Measurements from ENCODE around the gene HYAL3. TPM values are rescaled to one million over a fixed set of nuclear protein-coding genes. Genes with fewer than 3 reads are reported as not detected.

The HYAL3 gene
- polyA plus RNA-seq, 1 experiment = 3.0 TPM

- CTCF ChIA-PET = interaction anchor here (0.7 to 2.6 kb wide), 10 partner anchors 11 to 79 kb away, joined by 3 to 11 read pairs (median 4); partner anchors contain the start of gene SLC38A3
- Histone ChIP-seq H3K9me3 (ENCODE audit: control insufficient read depth, insufficient read depth, low read length) (no peaks in the 10 kb centered on the region; the same call in 1 of the 2 replicates), H3K27ac (ENCODE audit: low read depth, low read length) (no peak overlapping the region), H3K4me3 (ENCODE audit: low read depth, low read length) (no peak overlapping the region), H3K27me3 (ENCODE audit: control insufficient read depth, insufficient read depth, low read length) (peaks cover 15% of the 10 kb centered on the region)
- POLR2A ChIA-PET = interaction anchor here (1.5 kb wide), 1 partner anchor 45 kb away, joined by 8 read pairs; no protein-coding TSS in a partner anchor
- TF ChIP-seq CTCF (IDR thresholded peaks at IDR 0.05; ENCODE audit: low read depth, low read length) = no peak
- DNase-seq (ENCODE audit: low read depth, low spot score) = no peak
These were observed 27.8 kb downstream of the HYAL3 start for GRCh38 chr3:50271314-50271936.

- no peak for DNase-seq (ENCODE audit: low read depth, low spot score)
- H3K4me3 ChIP-seq (ENCODE audit: low read depth, low read length) = no peak overlapping the region
- peaks cover 10% of the 10 kb centered on the region for H3K27me3 ChIP-seq (ENCODE audit: control insufficient read depth, insufficient read depth, low read length)
- H3K27ac ChIP-seq (ENCODE audit: low read depth, low read length) = no peak overlapping the region
- TF ChIP-seq CTCF (IDR thresholded peaks at IDR 0.05; ENCODE audit: low read depth, low read length) = no peak
- H3K9me3 ChIP-seq (ENCODE audit: control insufficient read depth, insufficient read depth, low read length) = no peaks in the 10 kb centered on the region; the same call in 1 of the 2 replicates
- ChIA-PET POLR2A (no interaction called here), CTCF (interaction anchor here (0.7 to 2.6 kb wide), 9 partner anchors 10 to 78 kb away, joined by 3 to 11 read pairs (median 3); partner anchors contain the start of gene SLC38A3)
These were observed 28.6 kb downstream of the HYAL3 start for GRCh38 chr3:50270422-50271224.

- peak overlapping the region; percentile 52 for H3K27ac ChIP-seq (ENCODE audit: low read depth, low read length)
- TF ChIP-seq CTCF (IDR thresholded peaks at IDR 0.05; ENCODE audit: low read depth, low read length) = no peak
- no peaks in the 10 kb centered on the region for H3K9me3 ChIP-seq (ENCODE audit: control insufficient read depth, insufficient read depth, low read length)
- DNase-seq (ENCODE audit: low read depth, low spot score) = no peak
- ChIA-PET POLR2A (interaction anchor here (1.3 kb wide), 1 partner anchor 13 kb away, joined by 3 read pairs; no protein-coding TSS in a partner anchor), CTCF (interaction anchor here (0.6 to 2.6 kb wide), 6 partner anchors 10 to 77 kb away, joined by 3 to 11 read pairs (median 4); no protein-coding TSS in a partner anchor)
- peak overlapping the region; percentile 47 for H3K4me3 ChIP-seq (ENCODE audit: low read depth, low read length)
- H3K27me3 ChIP-seq (ENCODE audit: control insufficient read depth, insufficient read depth, low read length) = peaks cover 4% of the 10 kb centered on the region
These were observed 29.2 kb downstream of the HYAL3 start for GRCh38 chr3:50269977-50270413.

GRCh38 chr3:50269460-50269859, 29.7 kb downstream of the HYAL3 start:
- H3K27me3 ChIP-seq (ENCODE audit: control insufficient read depth, insufficient read depth, low read length) = peaks cover under 1% of the 10 kb centered on the region
- H3K4me3 ChIP-seq (ENCODE audit: low read depth, low read length) = peak overlapping the region; percentile 47
- DNase-seq (ENCODE audit: low read depth, low spot score) = no peak
- H3K9me3 ChIP-seq (ENCODE audit: control insufficient read depth, insufficient read depth, low read length) = no peaks in the 10 kb centered on the region
- POLR2A ChIA-PET = interaction anchor here (0.7 to 1.3 kb wide), 4 partner anchors 10 to 142 kb away, joined by 3 read pairs; no protein-coding TSS in a partner anchor
- peak overlapping the region; percentile 52 for H3K27ac ChIP-seq (ENCODE audit: low read depth, low read length)
- CTCF ChIA-PET = interaction anchor here (0.6 to 2.6 kb wide), 5 partner anchors 10 to 77 kb away, joined by 3 to 11 read pairs (median 6); no protein-coding TSS in a partner anchor
- no peak for TF ChIP-seq CTCF (IDR thresholded peaks at IDR 0.05; ENCODE audit: low read depth, low read length)
